HepG2 (cell line): ENCODE results near the gene CEP131. TPM values are rescaled to one million over a fixed set of nuclear protein-coding genes. Genes with fewer than 3 reads are reported as not detected.
A peak's percentile ranks its signal among the peaks of the same experiment; 100 is the strongest.

Experiments used
- HDAC6 ChIP-seq: fragments of 200-600 bp; sonication (generic); IDR thresholded peaks from 2 replicates; pipeline ENCODE4 v1.7.0; 2017; ENCODE audit warnings: mild to moderate bottlenecking, antibody characterized with exemption, low read length, low read depth
- HOXA3 ChIP-seq: sonication (generic); formaldehyde crosslinking; IDR thresholded peaks from 2 replicates; pipeline ENCODE4 v1.5.0; 2020; ENCODE audit warnings: missing genetic modification reagents
- HOXA9 ChIP-seq: sonication (generic); formaldehyde crosslinking; IDR thresholded peaks from 2 replicates; pipeline ENCODE4 v1.8.1; 2022; ENCODE audit warnings: missing genetic modification reagents, mild to moderate bottlenecking, moderate library complexity, borderline replicate concordance
- MED8 ChIP-seq: sonication (generic); formaldehyde crosslinking; IDR thresholded peaks from 2 replicates; pipeline ENCODE4 v1.8.1; 2023; ENCODE audit warnings: mild to moderate bottlenecking, missing genetic modification reagents; ENCODE audit not compliant: insufficient replicate concordance
- PCBP2 ChIP-seq: fragments of 200-400 bp; formaldehyde crosslinking; optimal IDR thresholded peaks from 2 replicates; pipeline ENCODE3; 2018; ENCODE audit warnings: low read length, low read depth; ENCODE audit not compliant: poor library complexity, severe bottlenecking
- SIX1 ChIP-seq: sonication (generic); formaldehyde crosslinking; IDR thresholded peaks from 2 replicates; pipeline ENCODE4 v1.4.0; 2020; ENCODE audit warnings: missing genetic modification reagents, borderline replicate concordance
- TOE1 ChIP-seq: sonication (generic); formaldehyde crosslinking; IDR thresholded peaks from 2 replicates; pipeline ENCODE4 v1.4.0; 2020; ENCODE audit warnings: mild to moderate bottlenecking, missing genetic modification reagents
- ZNF816 ChIP-seq: sonication (generic); formaldehyde crosslinking; IDR thresholded peaks from 2 replicates; pipeline ENCODE4 v1.8.0; 2022; ENCODE audit warnings: missing genetic modification reagents, mild to moderate bottlenecking, borderline replicate concordance
- polyA plus RNA-seq, 8 experiments: library from polyadenylated mRNA; depleted of rRNA in 3 of 8; stranded (reverse) in 7 of 8; unstranded in 1 of 8; fragments of >200 nt; fragmentation: Illumina TruSeq in 4 of 8; extraction: Trizol in 4 of 8; gene quantifications; 2 replicates each; pipeline versions ENCODE4 v1.2.1 to v1.2.3, GENCODE V29; 2011 to 2016; ENCODE audit warnings: low read depth in 4 of 8, missing spikeins in 1 of 8, mixed read lengths in 1 of 8; ENCODE audit not compliant: insufficient read depth in 1 of 8
- total RNA-seq, 5 experiments: library from RNA; depleted of rRNA; stranded (reverse); fragments of >200 nt; fragmentation: Illumina TruSeq; extraction: Trizol; gene quantifications; 2 replicates each; pipeline ENCODE4 v1.2.3, GENCODE V29; 2016; ENCODE audit warnings: low read depth in 1 of 5
- TF ChIP-seq, protein P1 (sequence below): sonication (generic); formaldehyde crosslinking; conservative IDR thresholded peaks from 2 replicates; pipeline ENCODE4 v1.4.0; 2020; ENCODE audit warnings: missing genetic modification reagents
- TF ChIP-seq, protein P2 (sequence below): sonication (generic); formaldehyde crosslinking; IDR thresholded peaks from 2 replicates; pipeline ENCODE4 v1.4.0; 2020; ENCODE audit warnings: missing genetic modification reagents, borderline replicate concordance
- TF ChIP-seq, protein P3 (sequence below): sonication (generic); formaldehyde crosslinking; IDR thresholded peaks from 2 replicates; pipeline ENCODE4 v1.5.1; 2020; ENCODE audit warnings: missing genetic modification reagents, mild to moderate bottlenecking, borderline replicate concordance
- TF ChIP-seq, protein P4 (sequence below): sonication (generic); formaldehyde crosslinking; IDR thresholded peaks from 2 replicates; pipeline ENCODE4; 2020; ENCODE audit warnings: missing genetic modification reagents, mild to moderate bottlenecking, borderline replicate concordance
- TF ChIP-seq, protein P5 (sequence below): sonication (generic); formaldehyde crosslinking; IDR thresholded peaks from 2 replicates; pipeline ENCODE4 v1.8.1; 2022; ENCODE audit warnings: low read depth, mild to moderate bottlenecking, missing genetic modification reagents

CEP131 gene
- total and polyA plus RNA-seq, 2 of the 13 experiments (the other 11 are each of a cell fraction or from before 2014, with no cell fraction given), result 5.0 to 16.8 TPM

DNA sequence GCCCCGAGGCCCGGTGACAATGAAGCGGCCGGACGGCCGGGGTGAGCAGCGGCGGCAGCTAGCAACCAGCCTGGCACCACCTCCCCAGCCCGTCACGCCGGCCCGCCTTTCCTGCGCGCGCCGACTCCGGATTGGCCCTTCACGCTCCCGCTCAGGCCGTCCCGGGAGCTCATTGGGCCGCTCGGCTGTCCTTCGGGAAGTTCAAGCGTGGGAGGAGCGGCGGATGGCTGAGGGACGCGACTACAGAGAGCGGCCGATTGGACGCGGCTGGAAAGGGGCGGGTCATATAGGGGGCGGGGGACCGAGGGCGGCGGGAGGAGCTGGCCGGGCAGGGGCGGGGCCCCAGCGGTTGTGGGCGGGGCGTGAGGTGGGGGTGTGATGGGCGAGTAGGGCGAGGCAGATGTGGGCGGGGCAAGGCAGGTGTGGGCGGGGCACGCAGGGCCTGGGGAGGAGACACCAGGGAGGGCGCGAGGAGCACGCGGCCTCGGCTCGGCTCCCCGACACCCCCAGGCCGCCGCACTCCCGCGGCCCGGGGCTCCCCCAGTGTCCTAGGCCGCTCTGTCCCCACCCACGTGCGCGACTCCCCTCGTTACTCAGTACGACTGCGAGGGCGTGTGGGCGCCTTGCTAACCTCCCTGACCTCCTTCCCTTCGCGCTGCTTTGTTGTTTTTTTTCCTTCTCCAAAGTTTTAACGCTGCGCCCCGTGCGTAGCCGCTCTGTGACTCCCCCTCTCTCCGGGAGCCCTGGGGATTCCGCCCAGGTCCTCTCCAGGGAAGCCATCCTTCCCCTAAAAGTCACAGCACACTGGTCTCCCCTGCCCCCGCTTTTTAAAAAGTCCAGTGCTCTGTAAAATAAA, at the start of gene CEP131 (continued):
- TF ChIP-seq TOE1 (CRISPR knock-in tag), result 0 out of 2 replicates have a peak, but pooled peaks have one; percentile 20
- TF ChIP-seq PCBP2, result no peak
- TF ChIP-seq, protein P1, sequence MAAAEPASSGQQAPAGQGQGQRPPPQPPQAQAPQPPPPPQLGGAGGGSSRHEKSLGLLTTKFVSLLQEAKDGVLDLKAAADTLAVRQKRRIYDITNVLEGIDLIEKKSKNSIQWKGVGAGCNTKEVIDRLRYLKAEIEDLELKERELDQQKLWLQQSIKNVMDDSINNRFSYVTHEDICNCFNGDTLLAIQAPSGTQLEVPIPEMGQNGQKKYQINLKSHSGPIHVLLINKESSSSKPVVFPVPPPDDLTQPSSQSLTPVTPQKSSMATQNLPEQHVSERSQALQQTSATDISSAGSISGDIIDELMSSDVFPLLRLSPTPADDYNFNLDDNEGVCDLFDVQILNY (CRISPR knock-in tag), result peak; percentile 96
- TF ChIP-seq MED8 (CRISPR knock-in tag), result no peak
- TF ChIP-seq HOXA9 (CRISPR knock-in tag), result no peak
- no peak for TF ChIP-seq SIX1
- TF ChIP-seq, protein P2, sequence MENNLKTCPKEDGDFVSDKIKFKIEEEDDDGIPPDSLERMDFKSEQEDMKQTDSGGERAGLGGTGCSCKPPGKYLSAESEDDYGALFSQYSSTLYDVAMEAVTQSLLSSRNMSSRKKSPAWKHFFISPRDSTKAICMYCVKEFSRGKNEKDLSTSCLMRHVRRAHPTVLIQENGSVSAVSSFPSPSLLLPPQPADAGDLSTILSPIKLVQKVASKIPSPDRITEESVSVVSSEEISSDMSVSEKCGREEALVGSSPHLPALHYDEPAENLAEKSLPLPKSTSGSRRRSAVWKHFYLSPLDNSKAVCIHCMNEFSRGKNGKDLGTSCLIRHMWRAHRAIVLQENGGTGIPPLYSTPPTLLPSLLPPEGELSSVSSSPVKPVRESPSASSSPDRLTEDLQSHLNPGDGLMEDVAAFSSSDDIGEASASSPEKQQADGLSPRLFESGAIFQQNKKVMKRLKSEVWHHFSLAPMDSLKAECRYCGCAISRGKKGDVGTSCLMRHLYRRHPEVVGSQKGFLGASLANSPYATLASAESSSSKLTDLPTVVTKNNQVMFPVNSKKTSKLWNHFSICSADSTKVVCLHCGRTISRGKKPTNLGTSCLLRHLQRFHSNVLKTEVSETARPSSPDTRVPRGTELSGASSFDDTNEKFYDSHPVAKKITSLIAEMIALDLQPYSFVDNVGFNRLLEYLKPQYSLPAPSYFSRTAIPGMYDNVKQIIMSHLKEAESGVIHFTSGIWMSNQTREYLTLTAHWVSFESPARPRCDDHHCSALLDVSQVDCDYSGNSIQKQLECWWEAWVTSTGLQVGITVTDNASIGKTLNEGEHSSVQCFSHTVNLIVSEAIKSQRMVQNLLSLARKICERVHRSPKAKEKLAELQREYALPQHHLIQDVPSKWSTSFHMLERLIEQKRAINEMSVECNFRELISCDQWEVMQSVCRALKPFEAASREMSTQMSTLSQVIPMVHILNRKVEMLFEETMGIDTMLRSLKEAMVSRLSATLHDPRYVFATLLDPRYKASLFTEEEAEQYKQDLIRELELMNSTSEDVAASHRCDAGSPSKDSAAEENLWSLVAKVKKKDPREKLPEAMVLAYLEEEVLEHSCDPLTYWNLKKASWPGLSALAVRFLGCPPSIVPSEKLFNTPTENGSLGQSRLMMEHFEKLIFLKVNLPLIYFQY (CRISPR knock-in tag), result no peak
- no peak for TF ChIP-seq ZNF816
- peak; percentile 61; the same call in 1 of the 2 replicates for TF ChIP-seq HOXA3
- TF ChIP-seq, protein P3, sequence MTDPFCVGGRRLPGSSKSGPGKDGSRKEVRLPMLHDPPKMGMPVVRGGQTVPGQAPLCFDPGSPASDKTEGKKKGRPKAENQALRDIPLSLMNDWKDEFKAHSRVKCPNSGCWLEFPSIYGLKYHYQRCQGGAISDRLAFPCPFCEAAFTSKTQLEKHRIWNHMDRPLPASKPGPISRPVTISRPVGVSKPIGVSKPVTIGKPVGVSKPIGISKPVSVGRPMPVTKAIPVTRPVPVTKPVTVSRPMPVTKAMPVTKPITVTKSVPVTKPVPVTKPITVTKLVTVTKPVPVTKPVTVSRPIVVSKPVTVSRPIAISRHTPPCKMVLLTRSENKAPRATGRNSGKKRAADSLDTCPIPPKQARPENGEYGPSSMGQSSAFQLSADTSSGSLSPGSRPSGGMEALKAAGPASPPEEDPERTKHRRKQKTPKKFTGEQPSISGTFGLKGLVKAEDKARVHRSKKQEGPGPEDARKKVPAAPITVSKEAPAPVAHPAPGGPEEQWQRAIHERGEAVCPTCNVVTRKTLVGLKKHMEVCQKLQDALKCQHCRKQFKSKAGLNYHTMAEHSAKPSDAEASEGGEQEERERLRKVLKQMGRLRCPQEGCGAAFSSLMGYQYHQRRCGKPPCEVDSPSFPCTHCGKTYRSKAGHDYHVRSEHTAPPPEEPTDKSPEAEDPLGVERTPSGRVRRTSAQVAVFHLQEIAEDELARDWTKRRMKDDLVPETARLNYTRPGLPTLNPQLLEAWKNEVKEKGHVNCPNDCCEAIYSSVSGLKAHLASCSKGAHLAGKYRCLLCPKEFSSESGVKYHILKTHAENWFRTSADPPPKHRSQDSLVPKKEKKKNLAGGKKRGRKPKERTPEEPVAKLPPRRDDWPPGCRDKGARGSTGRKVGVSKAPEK (CRISPR knock-in tag), result no peak
- TF ChIP-seq, protein P4, sequence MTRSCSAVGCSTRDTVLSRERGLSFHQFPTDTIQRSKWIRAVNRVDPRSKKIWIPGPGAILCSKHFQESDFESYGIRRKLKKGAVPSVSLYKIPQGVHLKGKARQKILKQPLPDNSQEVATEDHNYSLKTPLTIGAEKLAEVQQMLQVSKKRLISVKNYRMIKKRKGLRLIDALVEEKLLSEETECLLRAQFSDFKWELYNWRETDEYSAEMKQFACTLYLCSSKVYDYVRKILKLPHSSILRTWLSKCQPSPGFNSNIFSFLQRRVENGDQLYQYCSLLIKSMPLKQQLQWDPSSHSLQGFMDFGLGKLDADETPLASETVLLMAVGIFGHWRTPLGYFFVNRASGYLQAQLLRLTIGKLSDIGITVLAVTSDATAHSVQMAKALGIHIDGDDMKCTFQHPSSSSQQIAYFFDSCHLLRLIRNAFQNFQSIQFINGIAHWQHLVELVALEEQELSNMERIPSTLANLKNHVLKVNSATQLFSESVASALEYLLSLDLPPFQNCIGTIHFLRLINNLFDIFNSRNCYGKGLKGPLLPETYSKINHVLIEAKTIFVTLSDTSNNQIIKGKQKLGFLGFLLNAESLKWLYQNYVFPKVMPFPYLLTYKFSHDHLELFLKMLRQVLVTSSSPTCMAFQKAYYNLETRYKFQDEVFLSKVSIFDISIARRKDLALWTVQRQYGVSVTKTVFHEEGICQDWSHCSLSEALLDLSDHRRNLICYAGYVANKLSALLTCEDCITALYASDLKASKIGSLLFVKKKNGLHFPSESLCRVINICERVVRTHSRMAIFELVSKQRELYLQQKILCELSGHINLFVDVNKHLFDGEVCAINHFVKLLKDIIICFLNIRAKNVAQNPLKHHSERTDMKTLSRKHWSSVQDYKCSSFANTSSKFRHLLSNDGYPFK (CRISPR knock-in tag), result no peak
- TF ChIP-seq, protein P5, sequence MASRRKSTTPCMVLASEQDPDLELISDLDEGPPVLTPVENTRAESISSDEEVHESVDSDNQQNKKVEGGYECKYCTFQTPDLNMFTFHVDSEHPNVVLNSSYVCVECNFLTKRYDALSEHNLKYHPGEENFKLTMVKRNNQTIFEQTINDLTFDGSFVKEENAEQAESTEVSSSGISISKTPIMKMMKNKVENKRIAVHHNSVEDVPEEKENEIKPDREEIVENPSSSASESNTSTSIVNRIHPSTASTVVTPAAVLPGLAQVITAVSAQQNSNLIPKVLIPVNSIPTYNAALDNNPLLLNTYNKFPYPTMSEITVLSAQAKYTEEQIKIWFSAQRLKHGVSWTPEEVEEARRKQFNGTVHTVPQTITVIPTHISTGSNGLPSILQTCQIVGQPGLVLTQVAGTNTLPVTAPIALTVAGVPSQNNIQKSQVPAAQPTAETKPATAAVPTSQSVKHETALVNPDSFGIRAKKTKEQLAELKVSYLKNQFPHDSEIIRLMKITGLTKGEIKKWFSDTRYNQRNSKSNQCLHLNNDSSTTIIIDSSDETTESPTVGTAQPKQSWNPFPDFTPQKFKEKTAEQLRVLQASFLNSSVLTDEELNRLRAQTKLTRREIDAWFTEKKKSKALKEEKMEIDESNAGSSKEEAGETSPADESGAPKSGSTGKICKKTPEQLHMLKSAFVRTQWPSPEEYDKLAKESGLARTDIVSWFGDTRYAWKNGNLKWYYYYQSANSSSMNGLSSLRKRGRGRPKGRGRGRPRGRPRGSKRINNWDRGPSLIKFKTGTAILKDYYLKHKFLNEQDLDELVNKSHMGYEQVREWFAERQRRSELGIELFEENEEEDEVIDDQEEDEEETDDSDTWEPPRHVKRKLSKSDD (CRISPR knock-in tag), result 0 out of 2 replicates have a peak, but pooled peaks have one; percentile 65
- TF ChIP-seq HDAC6, result no peak
